T-helper 2 cell treated with Interferon-gamma antibody and Interleukin-4, amounts not matched to agents 5 μg/mL and 100 μg/mL, for 36 hours (primary cell): Measurements from ENCODE around the gene POLR2E.
A peak's percentile ranks its signal among the peaks of the same experiment; 100 is the strongest.

Source experiments
- DNase-seq: peaks from one replicate; pipeline ENCODE4 v3.0.0; 2021; ENCODE audit warnings: low spot score
- H3K27ac Mint-ChIP-seq: one replicate; pipeline ENCODE4 v1.8.0; 2021; ENCODE audit warnings: mild to moderate bottlenecking, mixed read lengths
- H3K27me3 Mint-ChIP-seq: one replicate; pipeline ENCODE4 v1.8.0; 2021; ENCODE audit warnings: low read depth, mixed read lengths
- H3K36me3 Mint-ChIP-seq: one replicate; pipeline ENCODE4 v1.8.0; 2021; ENCODE audit warnings: low read depth, mixed read lengths
- H3K4me1 Mint-ChIP-seq: one replicate; pipeline ENCODE4 v1.8.0; 2021; ENCODE audit warnings: low read depth, mixed read lengths
- H3K4me3 Mint-ChIP-seq: one replicate; pipeline ENCODE4 v1.8.0; 2022; ENCODE audit warnings: mild to moderate bottlenecking, moderate library complexity, mixed read lengths
- H3K9me3 Mint-ChIP-seq: one replicate; pipeline ENCODE4 v1.8.0; 2021; ENCODE audit warnings: mixed read lengths

POLR2E gene

DNA sequence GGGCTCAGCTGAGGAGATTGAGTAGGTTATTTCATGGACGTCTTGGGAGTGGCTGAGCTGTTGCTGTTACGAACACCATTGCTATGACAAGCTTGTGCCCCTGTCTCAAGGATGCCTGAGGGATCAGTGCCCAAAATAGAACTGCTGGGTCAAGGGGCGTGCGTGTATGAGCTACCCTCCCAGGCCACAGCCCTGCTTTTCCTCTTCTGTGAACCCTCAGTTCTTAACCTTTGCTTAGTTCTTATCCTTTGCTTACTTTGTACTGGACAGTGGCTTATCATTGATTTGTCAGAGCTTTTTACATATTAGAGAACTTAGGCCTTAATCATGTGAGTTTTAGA is 19.2 kb downstream of the POLR2E start:
- Mint-ChIP-seq H3K27me3 (no peaks in the 10 kb centered on the region), H3K27ac (peak overlapping the region; percentile 93), H3K9me3 (no peaks in the 10 kb centered on the region), H3K36me3 (peaks cover 67% of the 10 kb centered on the region), H3K4me1 (peaks cover 35% of the 10 kb centered on the region), H3K4me3 (peak overlapping the region; percentile 76)
- no peak for DNase-seq

DNA sequence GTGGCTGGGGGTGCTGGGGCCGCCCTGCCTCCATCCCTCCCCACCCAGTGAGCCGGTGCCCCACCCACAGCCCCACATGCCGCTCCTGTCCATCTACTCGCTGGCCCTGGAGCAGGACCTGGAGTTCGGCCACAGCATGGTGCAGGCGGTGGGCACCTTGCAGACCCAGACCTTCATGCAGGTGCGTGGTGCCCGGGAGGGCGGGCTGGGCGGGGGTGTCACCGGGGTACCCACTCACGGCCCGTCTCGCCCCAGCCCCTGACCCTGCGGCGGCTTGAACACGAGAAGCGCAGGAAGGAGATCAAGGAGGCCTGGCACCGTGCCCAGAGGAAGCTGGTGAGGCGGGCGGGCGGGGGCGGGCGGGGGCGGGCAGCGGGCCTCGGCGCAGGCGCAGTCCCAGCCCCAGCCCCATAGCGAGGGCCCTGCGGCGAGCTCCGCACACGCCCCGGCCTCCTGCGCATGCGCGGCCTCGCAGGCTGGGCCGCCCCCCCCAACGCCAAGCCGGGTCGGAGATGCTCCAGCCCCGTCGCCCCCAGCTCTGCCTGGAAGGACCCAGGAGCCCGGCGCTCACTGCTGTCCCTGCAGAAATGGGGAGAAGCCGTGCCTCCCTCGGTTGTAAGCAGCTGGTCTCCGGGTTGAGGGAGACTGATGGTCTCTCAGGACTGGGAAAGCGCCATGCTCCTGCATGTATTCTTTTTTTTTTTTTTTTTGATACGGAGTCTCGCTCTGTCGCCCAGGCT is 20.5 kb downstream of the POLR2E start:
- peak overlapping the region; percentile 93 for H3K27ac Mint-ChIP-seq
- peak; percentile 71 for DNase-seq
- peaks cover 62% of the 10 kb centered on the region for H3K36me3 Mint-ChIP-seq
- H3K27me3 Mint-ChIP-seq = no peaks in the 10 kb centered on the region
- no peaks in the 10 kb centered on the region for H3K9me3 Mint-ChIP-seq
- peak overlapping the region; percentile 76 for H3K4me3 Mint-ChIP-seq
- H3K4me1 Mint-ChIP-seq = peaks cover 35% of the 10 kb centered on the region

DNA sequence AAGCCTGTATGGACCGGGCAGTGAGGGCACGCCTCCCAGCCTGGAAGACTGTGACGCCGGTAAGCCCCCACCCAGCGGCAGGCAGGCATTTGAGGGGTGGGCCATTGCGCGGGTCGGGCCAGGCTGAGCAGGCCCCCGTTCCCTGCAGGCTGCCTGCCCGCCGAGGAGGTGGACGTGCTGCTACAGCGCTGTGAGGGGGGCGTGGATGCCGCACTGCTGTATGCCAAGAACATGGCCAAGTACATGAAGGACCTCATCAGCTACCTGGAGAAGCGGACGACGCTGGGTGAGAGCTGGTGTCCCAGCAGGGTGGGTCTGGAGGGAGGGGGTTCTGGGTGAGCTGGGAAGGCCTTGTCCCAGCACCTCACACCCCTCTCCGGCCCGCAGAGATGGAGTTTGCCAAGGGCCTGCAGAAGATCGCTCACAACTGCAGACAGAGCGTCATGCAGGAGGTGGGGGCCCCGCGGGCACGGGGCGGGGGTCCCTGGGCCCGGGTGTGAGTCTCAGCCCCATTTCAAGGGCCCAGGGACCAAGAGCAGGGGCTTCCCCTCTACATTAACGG is 21.1 kb downstream of the POLR2E start:
- Mint-ChIP-seq H3K36me3 (peaks cover 62% of the 10 kb centered on the region), H3K27me3 (no peaks in the 10 kb centered on the region), H3K4me1 (peaks cover 41% of the 10 kb centered on the region)

DNA sequence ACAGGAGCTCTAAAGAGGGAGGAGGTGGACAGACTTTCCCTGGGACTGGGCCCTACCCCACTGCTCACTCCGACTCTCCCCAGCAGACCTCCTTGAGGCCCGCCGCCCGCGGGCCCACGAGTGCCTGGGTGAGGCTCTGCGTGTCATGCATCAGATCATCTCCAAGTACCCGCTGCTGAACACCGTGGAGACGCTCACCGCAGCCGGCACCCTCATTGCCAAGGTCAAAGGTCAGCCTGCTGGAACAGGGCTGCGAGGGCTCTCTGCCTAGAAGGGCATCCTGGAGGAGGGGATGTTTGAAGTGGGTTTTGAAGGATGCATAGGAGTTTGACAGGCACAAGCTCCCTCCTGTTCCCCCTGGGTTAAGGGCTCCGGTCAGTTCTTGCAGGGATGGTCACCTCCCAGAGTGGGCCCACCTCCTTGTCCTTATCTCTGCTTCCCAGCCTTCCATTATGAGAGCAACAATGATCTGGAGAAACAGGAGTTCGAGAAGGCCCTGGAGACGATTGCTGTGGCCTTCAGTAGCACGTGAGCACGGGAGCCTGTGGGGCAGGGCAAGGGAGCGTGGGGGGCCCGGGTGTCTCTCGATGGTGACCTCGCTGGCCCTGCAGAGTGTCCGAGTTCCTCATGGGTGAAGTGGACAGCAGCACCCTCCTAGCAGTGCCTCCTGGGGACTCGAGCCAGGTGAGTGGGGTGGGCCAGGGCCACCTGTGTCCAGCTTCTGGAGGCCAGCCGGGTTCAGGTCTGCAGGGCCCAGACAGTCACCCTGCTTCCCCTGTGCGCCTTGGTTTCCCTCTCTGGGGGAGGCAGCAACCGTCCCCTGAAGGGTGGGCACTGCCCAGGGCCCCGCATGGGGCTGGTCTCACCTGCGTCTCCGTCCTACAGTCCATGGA is 21.9 kb downstream of the POLR2E start:
- no peaks in the 10 kb centered on the region for H3K9me3 Mint-ChIP-seq
- H3K36me3 Mint-ChIP-seq = peaks cover 66% of the 10 kb centered on the region
- peaks cover 45% of the 10 kb centered on the region for H3K4me1 Mint-ChIP-seq
- H3K27me3 Mint-ChIP-seq = no peaks in the 10 kb centered on the region
- peak overlapping the region; percentile 34 for H3K4me3 Mint-ChIP-seq
- DNase-seq = no peak
- H3K27ac Mint-ChIP-seq = peak overlapping the region; percentile 55

More for the DNA sequence above, 21.1 kb downstream of the POLR2E start:
- Mint-ChIP-seq H3K9me3 (no peaks in the 10 kb centered on the region), H3K27ac (peak overlapping the region; percentile 79), H3K4me3 (peak overlapping the region; percentile 69)
- no peak for DNase-seq

DNA sequence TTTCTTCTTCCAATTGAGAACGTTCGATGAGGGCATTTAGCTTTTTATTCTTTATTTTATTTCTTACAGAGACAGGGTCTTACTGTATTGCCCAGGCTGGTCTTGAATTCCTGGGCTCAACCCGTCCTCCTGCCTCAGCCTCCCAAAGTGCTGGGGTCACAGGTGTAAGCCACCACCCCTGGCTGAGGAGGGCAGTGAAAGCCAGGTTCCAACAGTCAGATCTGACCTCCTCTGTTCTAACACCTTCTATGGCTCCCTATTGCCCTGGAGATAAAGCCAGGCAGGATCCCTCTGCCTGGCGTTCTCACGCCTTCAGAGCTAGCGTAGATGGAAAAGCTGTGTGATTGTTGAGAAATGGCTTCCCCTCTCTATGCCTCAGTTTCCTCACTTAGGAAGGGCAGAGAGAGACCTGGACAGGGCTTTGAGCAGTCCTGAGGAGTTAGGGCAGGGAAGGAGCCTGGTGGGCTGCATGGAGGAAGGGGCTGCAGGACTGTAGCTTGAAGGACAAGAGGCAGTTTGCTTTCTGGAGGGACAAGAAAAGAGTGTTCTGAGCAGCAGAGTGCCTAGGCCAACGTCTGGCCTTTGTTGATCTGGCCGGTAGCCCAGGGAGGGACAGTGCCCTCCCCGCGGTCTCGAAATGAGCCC is 22.7 kb downstream of the POLR2E start:
- DNase-seq = no peak
- H3K27ac Mint-ChIP-seq = peak overlapping the region; percentile 75
- peaks cover 45% of the 10 kb centered on the region for H3K4me1 Mint-ChIP-seq
- peaks cover 61% of the 10 kb centered on the region for H3K36me3 Mint-ChIP-seq
- peak overlapping the region; percentile 83 for H3K4me3 Mint-ChIP-seq
- H3K9me3 Mint-ChIP-seq = no peaks in the 10 kb centered on the region
- H3K27me3 Mint-ChIP-seq = no peaks in the 10 kb centered on the region

DNA sequence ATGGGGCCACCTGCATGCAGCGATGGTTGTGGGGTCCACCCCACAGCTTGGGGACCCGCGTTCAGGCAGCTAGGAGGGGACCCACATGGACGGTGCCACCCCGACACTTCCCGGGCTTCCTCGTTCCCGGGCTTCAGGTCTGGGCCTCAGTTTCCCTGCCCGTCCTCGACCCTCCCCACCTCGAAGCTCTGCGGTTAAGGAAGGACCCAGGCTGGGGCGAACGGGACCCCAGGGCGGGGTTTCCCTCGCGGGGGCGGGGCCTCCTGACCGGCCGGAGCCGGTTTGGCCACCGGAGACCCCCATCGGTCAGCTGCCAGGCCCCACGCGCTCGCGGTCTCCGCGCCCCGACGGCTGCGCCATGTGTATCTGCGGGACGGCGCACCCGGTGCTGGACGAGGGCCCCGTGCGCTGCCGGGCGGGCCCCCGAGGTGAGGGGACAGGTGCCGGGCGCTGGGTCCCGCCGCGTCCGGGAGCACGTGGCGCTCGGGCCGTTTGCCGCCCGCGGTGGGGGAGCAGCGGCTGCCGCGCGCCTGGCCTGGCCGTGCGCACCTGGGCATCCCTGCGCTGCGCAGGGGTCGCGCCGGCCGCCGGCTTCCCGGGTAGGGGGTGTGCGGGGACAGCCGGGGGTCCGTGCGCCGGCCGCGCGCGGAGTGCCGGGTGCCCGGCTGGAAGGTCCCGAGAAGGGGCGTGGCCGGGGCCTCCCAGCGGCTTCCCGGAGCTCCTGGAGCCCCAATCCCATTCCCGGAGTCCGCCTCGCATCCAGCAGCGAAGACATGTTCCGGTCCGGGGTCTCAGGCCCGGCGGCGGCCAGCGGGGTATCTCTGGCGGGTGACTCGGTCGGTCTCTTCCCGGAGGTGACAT is 24.0 kb downstream of the POLR2E start:
- H3K27ac Mint-ChIP-seq = peak overlapping the region; percentile 75
- peaks cover 51% of the 10 kb centered on the region for H3K36me3 Mint-ChIP-seq
- no peaks in the 10 kb centered on the region for H3K27me3 Mint-ChIP-seq
- no peaks in the 10 kb centered on the region for H3K9me3 Mint-ChIP-seq
- H3K4me3 Mint-ChIP-seq = peak overlapping the region; percentile 83
- H3K4me1 Mint-ChIP-seq = peaks cover 39% of the 10 kb centered on the region
- no peak for DNase-seq

DNA sequence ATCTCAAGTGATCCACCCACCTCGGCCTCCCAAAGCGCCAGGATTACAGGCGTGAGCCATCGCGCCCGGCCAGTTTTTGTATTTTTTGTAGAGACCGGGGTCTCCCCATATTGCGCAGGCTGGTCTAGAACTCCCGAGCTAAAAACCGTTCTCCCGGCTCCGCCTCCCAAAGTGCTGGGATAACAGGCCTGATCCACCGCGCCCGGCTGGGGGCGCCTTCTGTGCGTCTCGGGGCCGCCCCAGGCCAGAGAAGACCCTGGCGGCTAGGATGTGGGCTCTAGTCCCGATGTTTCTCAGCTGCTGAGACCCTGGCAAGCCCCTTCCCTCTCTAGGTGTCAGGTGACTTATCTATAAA is 24.6 kb downstream of the POLR2E start:
- Mint-ChIP-seq H3K27ac (no peak overlapping the region), H3K9me3 (no peaks in the 10 kb centered on the region), H3K4me1 (peaks cover 37% of the 10 kb centered on the region), H3K27me3 (no peaks in the 10 kb centered on the region), H3K4me3 (peak overlapping the region; percentile 96), H3K36me3 (peaks cover 45% of the 10 kb centered on the region)
- no peak for DNase-seq

DNA sequence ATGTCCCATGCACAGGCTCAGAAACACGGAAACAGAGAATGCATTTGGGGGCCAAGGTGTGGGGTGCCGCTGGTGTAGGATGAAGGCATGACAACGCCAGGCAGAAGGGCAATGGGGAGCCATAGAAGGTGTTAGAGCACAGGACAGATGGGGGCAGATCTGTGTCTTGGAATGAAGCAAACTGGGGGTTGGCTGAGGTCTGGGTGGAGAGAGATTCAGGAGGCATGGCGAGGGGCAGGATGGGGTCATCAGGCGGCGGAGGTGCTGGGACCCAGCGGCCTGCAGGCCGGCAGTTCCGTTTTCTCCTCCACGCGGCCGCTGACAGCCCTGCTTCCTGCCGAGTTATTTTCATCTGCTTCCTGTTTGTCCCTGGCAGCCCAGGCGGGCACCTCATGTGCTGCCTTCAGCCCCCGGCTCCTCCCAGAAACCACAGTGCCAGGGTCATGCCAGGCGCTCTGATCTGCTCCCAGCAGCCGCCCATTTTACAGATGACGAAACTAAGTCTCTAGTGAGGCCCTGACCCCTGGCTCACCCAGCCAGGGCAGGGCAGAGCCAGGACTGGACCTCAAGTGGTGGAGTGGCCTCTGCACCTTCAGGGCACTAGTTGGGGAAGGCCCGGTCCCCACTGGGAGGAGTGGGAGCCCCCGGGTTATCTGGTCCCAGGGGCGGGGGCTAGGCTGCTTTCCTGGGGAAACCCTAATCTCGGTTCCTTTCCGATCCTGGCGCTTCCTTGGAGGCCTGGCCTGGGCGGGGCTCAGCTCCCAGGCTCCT is 26.0 kb downstream of the POLR2E start:
- peak; percentile 57 for DNase-seq
- Mint-ChIP-seq H3K4me1 (peaks cover 43% of the 10 kb centered on the region), H3K27ac (peak overlapping the region; percentile 94), H3K4me3 (peak overlapping the region; percentile 96), H3K27me3 (no peaks in the 10 kb centered on the region), H3K9me3 (no peaks in the 10 kb centered on the region), H3K36me3 (peaks cover 42% of the 10 kb centered on the region)

DNA sequence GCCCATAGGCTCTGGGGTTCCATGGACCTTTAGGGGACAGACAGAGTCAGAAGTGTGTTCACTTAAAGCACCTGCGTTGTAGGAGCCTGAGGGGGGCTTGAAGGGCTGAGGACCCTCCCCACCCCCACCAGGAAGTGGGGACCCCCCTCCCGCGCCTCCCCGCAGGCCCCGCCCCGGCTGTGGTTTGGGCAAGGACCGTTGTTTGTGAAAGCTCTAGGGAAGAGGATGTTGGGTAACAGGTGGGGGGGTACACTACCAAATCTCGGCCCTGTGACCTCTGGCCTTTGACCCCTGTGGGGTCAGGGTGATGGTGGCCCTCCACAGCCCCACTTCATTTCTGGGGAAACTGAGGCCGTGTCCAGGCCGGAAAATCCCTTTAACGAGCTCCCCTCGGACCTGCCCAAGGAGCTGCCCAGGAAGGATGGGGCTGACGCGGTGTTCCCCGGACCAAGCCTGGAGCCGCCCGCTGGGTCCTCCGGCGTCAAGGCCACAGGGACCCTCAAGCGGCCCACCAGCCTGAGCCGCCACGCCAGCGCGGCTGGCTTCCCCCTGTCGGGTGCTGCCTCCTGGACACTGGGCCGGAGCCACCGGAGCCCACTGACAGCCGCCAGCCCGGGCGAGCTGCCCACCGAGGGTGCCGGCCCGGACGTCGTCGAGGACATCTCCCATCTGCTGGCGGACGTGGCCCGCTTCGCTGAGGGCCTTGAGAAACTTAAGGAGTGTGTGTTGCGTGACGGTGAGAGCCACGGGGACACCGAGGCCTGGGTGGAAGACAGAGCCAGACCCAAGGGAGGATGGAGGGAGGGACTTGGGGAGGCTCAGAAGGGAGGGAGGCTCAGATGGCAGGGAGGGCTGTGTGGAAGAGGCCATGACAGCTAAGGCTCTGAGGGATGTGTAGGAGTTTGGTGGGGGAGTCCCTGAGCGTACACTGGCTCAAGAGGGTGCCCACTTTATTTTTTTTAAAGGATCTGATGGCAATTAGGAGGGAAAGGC is 26.9 kb downstream of the POLR2E start:
- no peaks in the 10 kb centered on the region for H3K27me3 Mint-ChIP-seq
- H3K36me3 Mint-ChIP-seq = peaks cover 38% of the 10 kb centered on the region
- H3K27ac Mint-ChIP-seq = peak overlapping the region; percentile 94
- DNase-seq = peak; percentile 55
- H3K4me3 Mint-ChIP-seq = peak overlapping the region; percentile 96
- peaks cover 42% of the 10 kb centered on the region for H3K4me1 Mint-ChIP-seq
- no peaks in the 10 kb centered on the region for H3K9me3 Mint-ChIP-seq

DNA sequence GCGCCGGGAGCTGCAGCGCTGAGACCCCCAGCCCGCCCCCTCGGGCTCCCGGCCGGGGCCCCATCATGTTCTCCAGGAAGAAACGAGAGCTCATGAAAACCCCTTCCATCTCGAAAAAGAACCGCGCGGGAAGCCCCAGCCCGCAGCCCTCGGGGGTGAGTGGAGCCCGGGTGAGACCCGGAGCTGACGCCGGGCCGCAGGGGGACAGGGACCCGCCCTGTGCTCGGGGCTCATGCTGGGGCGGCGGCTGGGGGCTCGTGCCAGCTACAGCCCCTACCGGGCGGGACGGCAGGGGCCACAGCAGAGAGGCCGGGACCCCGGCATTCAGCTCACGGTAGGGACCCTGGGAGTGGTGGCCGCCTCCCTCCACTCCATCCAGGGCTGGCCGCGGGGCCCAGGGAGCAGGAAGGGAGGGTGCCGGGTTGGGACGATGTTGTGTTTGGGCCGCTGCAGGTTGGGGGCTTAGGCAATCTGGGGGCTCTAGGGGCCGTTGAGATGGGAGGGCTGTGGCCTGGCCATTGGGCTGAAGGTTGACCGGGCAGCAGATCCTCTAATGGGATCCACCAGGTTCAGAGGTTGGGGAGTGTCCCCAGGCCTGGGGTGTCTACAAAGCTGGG is 27.7 kb downstream of the POLR2E start:
- Mint-ChIP-seq H3K4me1 (peaks cover 38% of the 10 kb centered on the region), H3K27me3 (no peaks in the 10 kb centered on the region), H3K4me3 (peak overlapping the region; percentile 96), H3K9me3 (no peaks in the 10 kb centered on the region), H3K36me3 (peaks cover 29% of the 10 kb centered on the region), H3K27ac (peak overlapping the region; percentile 93)
- DNase-seq = no peak

DNA sequence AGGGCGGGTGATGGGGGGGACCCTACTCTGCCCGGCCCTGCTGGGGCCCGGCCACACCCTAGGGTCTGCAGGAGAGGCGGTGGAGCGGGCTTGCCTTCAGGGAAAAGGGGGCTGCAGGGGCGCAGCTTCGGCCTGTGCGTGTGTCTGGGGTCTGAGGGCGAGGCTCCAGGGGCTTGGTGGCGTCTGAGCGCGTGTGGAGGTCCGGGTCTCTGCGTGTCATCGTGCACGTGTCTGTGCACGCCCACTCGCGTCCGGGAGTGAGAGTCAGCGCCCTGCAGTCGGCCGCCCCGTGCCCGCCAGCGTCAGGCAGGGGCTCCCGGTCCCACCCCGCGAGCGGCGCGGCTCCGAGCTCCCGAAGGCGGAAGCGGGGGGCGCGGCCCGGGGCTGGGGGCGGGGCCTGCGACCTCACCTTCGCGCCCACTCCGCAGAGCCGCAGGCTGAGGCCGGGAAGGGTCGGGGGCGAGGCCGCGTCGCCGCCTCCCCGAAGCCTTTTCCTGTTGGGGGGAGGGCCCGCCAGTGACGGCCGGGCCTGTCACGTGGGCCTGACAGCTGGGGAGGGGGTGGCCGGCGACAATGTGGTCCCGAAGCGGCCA is 28.3 kb downstream of the POLR2E start, which contains the start of gene ARHGAP45:
TSS of gene ARHGAP45 (plus strand) at position 420 of the 593 bp plus-strand sequence. CDS start 239 bp downstream, outside the sequence.
- Mint-ChIP-seq H3K4me3 (peak within 1 kb of the TSS; percentile 96), H3K4me1 (peaks cover 32% of the 10 kb centered on the region), H3K36me3 (peaks cover 23% of the 10 kb centered on the region), H3K27ac (peak within 1 kb of the TSS; percentile 93), H3K27me3 (no peaks in the 10 kb centered on the region), H3K9me3 (no peaks in the 10 kb centered on the region)
- DNase-seq = peak; percentile 87
